Spleen (tissue), 11 donors: ENCODE results near the gene MAGI2. TPM values are rescaled to one million over a fixed set of nuclear protein-coding genes. Genes with fewer than 3 reads are reported as not detected.
"Not testable (repeated sequence)": the region's sequence is repeated elsewhere in the genome, so short reads cannot be mapped to it uniquely, and the experiment has no call there.

ENCODE experiments used
- DNase-seq: peaks from one replicate; pipeline ENCODE4 v3.0.0-alpha.2; 2020
- H3K27ac ChIP-seq, 8 donors: fragments of 200-600 bp; sonication (generic) in 7 of 8; 1 replicate in 4 of 8; 2 replicates in 4 of 8; pipeline versions ENCODE4 v1.5.0 to v1.8.0; 2016 to 2021; ENCODE audit warnings: inconsistent platforms in 4 of 8, mild to moderate bottlenecking in 4 of 8, moderate library complexity in 1 of 8
- H3K27me3 ChIP-seq, 7 donors: fragments of 200-600 bp; sonication (generic) in 6 of 7; replicated peaks in 1 of 7; 1 replicate in 4 of 7; 2 replicates in 3 of 7; pipeline versions ENCODE4 v1.5.0 to v1.8.0; 2016 to 2021; ENCODE audit warnings: inconsistent platforms in 3 of 7, mild to moderate bottlenecking in 1 of 7
- H3K36me3 ChIP-seq, 6 donors: fragments of 200-600 bp; sonication (generic) in 5 of 6; 1 replicate in 4 of 6; 2 replicates in 2 of 6; pipeline versions ENCODE4 v1.5.0 to v1.8.0; 2016 to 2021; ENCODE audit warnings: inconsistent platforms in 2 of 6
- H3K4me1 ChIP-seq, 6 donors: fragments of 200-600 bp; sonication (generic) in 5 of 6; 1 replicate in 3 of 6; 2 replicates in 3 of 6; pipeline versions ENCODE4 v1.5.0 to v1.8.0; 2016 to 2021; ENCODE audit warnings: inconsistent platforms in 3 of 6
- H3K4me3 ChIP-seq, 8 donors: fragments of 200-600 bp; sonication (generic) in 7 of 8; 1 replicate in 4 of 8; 2 replicates in 4 of 8; pipeline versions ENCODE4 v1.5.0 to v1.8.0; 2016 to 2021; ENCODE audit warnings: inconsistent platforms in 4 of 8, mild to moderate bottlenecking in 4 of 8, moderate library complexity in 2 of 8
- H3K9me3 ChIP-seq, 8 donors: fragments of 200-600 bp; sonication (generic) in 7 of 8; 1 replicate in 4 of 8; 2 replicates in 4 of 8; pipeline versions ENCODE4 v1.5.0 to v1.8.0; 2016 to 2021; ENCODE audit warnings: inconsistent platforms in 4 of 8
- CTCF ChIP-seq, 11 experiments: fragments of 200-600 bp in 7 of 11; fragments of 450-650 bp in 4 of 11; sonication (generic) in 4 of 11; IDR thresholded peaks in 8 of 11; conservative IDR thresholded peaks in 3 of 11; 1 replicate in 7 of 11; 2 replicates in 4 of 11; pipeline versions ENCODE4 v1.4.0 to v1.8.0; 2016 to 2021; ENCODE audit warnings: antibody characterized with exemption in 11 of 11, inconsistent platforms in 4 of 11, mild to moderate bottlenecking in 1 of 11
- POLR2A ChIP-seq, 3 donors: fragments of 450-650 bp; IDR thresholded peaks; one replicate each; pipeline ENCODE4 v1.5.1; 2017; ENCODE audit warnings: antibody characterized with exemption in 3 of 3, mild to moderate bottlenecking in 1 of 3
- POLR2AphosphoS5 ChIP-seq, 3 donors: sonication (generic); formaldehyde crosslinking; IDR thresholded peaks; one replicate each; pipeline ENCODE4 v1.5.1; 2017; ENCODE audit warnings: antibody characterized with exemption in 3 of 3
- WGBS, 5 donors: extraction: QIAGEN DNeasy Blood & Tissue Kit in 3 of 5; methylation state at CpG; one replicate each; pipeline versions ENCODE4 v1.1.5 to v1.1.7; 2013 to 2018; 5-methylcytosine and 5-hydroxymethylcytosine counted together
- intact Hi-C: fragments of 100-400 bp; cut with DNase I; formaldehyde crosslinking; loops from one replicate; pipeline ENCODE4 v1.15.0; 2023; ENCODE audit warnings: low total_unique reads
- polyA plus RNA-seq, 3 donors: library from polyadenylated mRNA; stranded (reverse); fragments of 200-250 nt; gene quantifications; one replicate each; pipeline ENCODE4 v1.2.1, GENCODE V29; 2013
- total RNA-seq, 7 donors: library from RNA; depleted of rRNA in 3 of 7; stranded (reverse); fragments of >200 nt in 3 of 7; fragmentation: NEBNext Ultra II Directional in 4 of 7; extraction: Animal tissue kit (Norgen Biotek cat#: 25700) in 4 of 7; gene quantifications; one replicate each; pipeline versions ENCODE4 v1.1.0 to v1.2.1, GENCODE V29; 2016 to 2021
- donor health status: healthy with polysubstance abuse.
- donor health status: DM: no; HTN: no; CAD: no; lungs with moderate emphysema.
- donor health status: DM: no; HTN: no; CAD: no.
- donor health status: Bipolar disorder and iron deficiency.
- donor health status: healthy.
- donor health status: DM: no; HTN: no; CAD: no.
- donor health status: DM: yes; HTN: yes; CAD: no.

The MAGI2 gene
- total and polyA plus RNA-seq, 10 donors, result 0.74 to 18.1 (median 11.1) TPM

GRCh38 chr7:79036356-79036755 is 417.1 kb downstream of the MAGI2 start:
- Histone ChIP-seq H3K4me3 (no peak overlapping the region), H3K27me3 (no peaks in the 10 kb centered on the region), H3K27ac (no peak overlapping the region), H3K36me3 (no peaks in the 10 kb centered on the region), H3K4me1 (no peaks in the 10 kb centered on the region), H3K9me3 (peaks cover 0 to 3% (median 0%) of the 10 kb centered on the region in 8 donors)
- intact Hi-C loops, result no loop called here
- DNase-seq, result no peak
- TF ChIP-seq POLR2AphosphoS5 (IDR thresholded peaks at IDR 0.05), result no peak
- no peak for TF ChIP-seq CTCF (IDR thresholded peaks at IDR 0.05 in 8 of 11, conservative IDR thresholded peaks at IDR 0.05 in 3 of 11)
- no peak for TF ChIP-seq POLR2A (IDR thresholded peaks at IDR 0.05)
- 48 to 68% (median 57%) methylated on average over 2 of the region's 2 CpGs for WGBS, 5 donors

- Histone ChIP-seq H3K4me3 (no peak overlapping the region), H3K27ac (no peak overlapping the region), H3K27me3 (no peaks in the 10 kb centered on the region), H3K36me3 (no peaks in the 10 kb centered on the region), H3K4me1 (no peaks in the 10 kb centered on the region), H3K9me3 (peaks cover 0 to 3% (median 0%) of the 10 kb centered on the region in 8 donors)
- intact Hi-C loops, result no loop called here
- no peak for DNase-seq
- 70 to 87% (median 82%) methylated on average over 3 of the region's 3 CpGs for WGBS, 5 donors
- no peak for TF ChIP-seq POLR2AphosphoS5 (IDR thresholded peaks at IDR 0.05)
- TF ChIP-seq POLR2A (IDR thresholded peaks at IDR 0.05), result no peak
- no peak for TF ChIP-seq CTCF (IDR thresholded peaks at IDR 0.05 in 8 of 11, conservative IDR thresholded peaks at IDR 0.05 in 3 of 11)
Observed at GRCh38 chr7:79035858-79036257, 417.6 kb downstream of the MAGI2 start.

GRCh38 chr7:79034730-79035129 is 418.7 kb downstream of the MAGI2 start:
- DNase-seq, result no peak

GRCh38 chr7:79019711-79020110 is 433.8 kb downstream of the MAGI2 start:
- H3K36me3 ChIP-seq, H3K27ac ChIP-seq, H3K4me1 ChIP-seq, intact Hi-C loops, DNase-seq, H3K4me3 ChIP-seq, H3K27me3 ChIP-seq: not testable (repeated sequence)
- H3K9me3 ChIP-seq, result peaks cover 0 to 82% (median 60%) of the 10 kb centered on the region in 8 donors
- 67 to 88% (median 73%) methylated on average over 2 of the region's 2 CpGs for WGBS, 5 donors

More at GRCh38 chr7:79034730-79035129, 418.7 kb downstream of the MAGI2 start:
- Histone ChIP-seq H3K9me3 (no peaks in the 10 kb centered on the region), H3K4me1 (no peaks in the 10 kb centered on the region), H3K4me3 (no peak overlapping the region), H3K27ac (no peak overlapping the region), H3K27me3 (no peaks in the 10 kb centered on the region), H3K36me3 (no peaks in the 10 kb centered on the region)
- intact Hi-C loops, result no loop called here
- WGBS, 5 donors, result 79 to 89% (median 85%) methylated on average over 5 of the region's 5 CpGs
- TF ChIP-seq POLR2A (IDR thresholded peaks at IDR 0.05) (no peak), POLR2AphosphoS5 (IDR thresholded peaks at IDR 0.05) (no peak), CTCF (IDR thresholded peaks at IDR 0.05 in 8 of 11, conservative IDR thresholded peaks at IDR 0.05 in 3 of 11) (no peak)

GRCh38 chr7:79011921-79012320 is 441.5 kb downstream of the MAGI2 start:
- Histone ChIP-seq H3K27ac (no peak overlapping the region), H3K4me3 (no peak overlapping the region), H3K27me3 (no peaks in the 10 kb centered on the region), H3K4me1 (no peaks in the 10 kb centered on the region), H3K9me3 (peaks cover 0 to 12% (median under 1%) of the 10 kb centered on the region in 8 donors), H3K36me3 (no peaks in the 10 kb centered on the region)
- 84 to 92% (median 89%) methylated on average over 2 of the region's 2 CpGs for WGBS, 5 donors
- TF ChIP-seq POLR2AphosphoS5 (IDR thresholded peaks at IDR 0.05) (no peak), POLR2A (IDR thresholded peaks at IDR 0.05) (no peak), CTCF (IDR thresholded peaks at IDR 0.05 in 8 of 11, conservative IDR thresholded peaks at IDR 0.05 in 3 of 11) (no peak)
- no peak for DNase-seq
- intact Hi-C loops, result no loop called here
